Measurements from ENCODE around the gene AKIRIN1.
"Not testable (repeated sequence)": the region's sequence is repeated elsewhere in the genome, so short reads cannot be mapped to it uniquely, and the experiment has no call there.

AKIRIN1 gene

GRCh38 chr1:38997034-38997900, 6.2 kb downstream of the AKIRIN1 start:
- DNase-seq = no peak

- DNase-seq = no peak
Observed at GRCh38 chr1:38997901-38998190, 6.8 kb downstream of the AKIRIN1 start.

- no peak for DNase-seq
Observed at GRCh38 chr1:39001516-39002421, 10.7 kb downstream of the AKIRIN1 start.

- no peak for DNase-seq
Observed at GRCh38 chr1:39003281-39003680, 12.2 kb downstream of the AKIRIN1 start.

- DNase-seq = no peak
Observed at GRCh38 chr1:39003794-39004193, 12.7 kb downstream of the AKIRIN1 start.

GRCh38 chr1:39006287-39006686, 15.2 kb downstream of the AKIRIN1 start:
- DNase-seq = no peak

GRCh38 chr1:39006726-39007645, 15.9 kb downstream of the AKIRIN1 start:
- no peak for DNase-seq

GRCh38 chr1:39014956-39015355, 23.9 kb downstream of the AKIRIN1 start:
- not testable (repeated sequence) for DNase-seq

GRCh38 chr1:39016604-39017171, 25.6 kb downstream of the AKIRIN1 start:
- no peak for DNase-seq

- no peak for DNase-seq
Observed at GRCh38 chr1:39017266-39017665, 26.2 kb downstream of the AKIRIN1 start.

- not testable (repeated sequence) for DNase-seq
Observed at GRCh38 chr1:39020494-39020893, 29.4 kb downstream of the AKIRIN1 start.

- DNase-seq = no peak
Observed at GRCh38 chr1:39021426-39021825, 30.4 kb downstream of the AKIRIN1 start.

GRCh38 chr1:39023140-39023539, 32.1 kb downstream of the AKIRIN1 start:
- DNase-seq = no peak

- DNase-seq = peak; percentile 75 to 85
Observed at GRCh38 chr1:39026051-39026865, 35.2 kb downstream of the AKIRIN1 start, which contains the start of gene NDUFS5. Gene NDUFS5, plus strand, starts transcription at chr1:39026350. Its CDS starts 2,375 bp downstream, at chr1:39028725.

- DNase-seq = no peak
Observed at GRCh38 chr1:39026866-39027507, 35.9 kb downstream of the AKIRIN1 start.

- no peak for DNase-seq
Observed at GRCh38 chr1:39034114-39034654, 43.1 kb downstream of the AKIRIN1 start.

GRCh38 chr1:39036678-39037077, 45.6 kb downstream of the AKIRIN1 start:
- no peak for DNase-seq

- DNase-seq = no peak
Observed at GRCh38 chr1:39043513-39043912, 52.4 kb downstream of the AKIRIN1 start.

GRCh38 chr1:39044762-39045161, 53.7 kb downstream of the AKIRIN1 start:
- DNase-seq = no peak

GRCh38 chr1:39045231-39045630, 54.2 kb downstream of the AKIRIN1 start:
- no peak for DNase-seq
